HG02973 (cell line): ENCODE data around the gene ZNF618.

Experiments used
- ATAC-seq: cut with Tn5 transposase; IDR thresholded peaks from one replicate; pipeline ENCODE4 v1.9.1; 2021; ENCODE audit warnings: moderate library complexity; ENCODE audit not compliant: unreplicated experiment

Gene ZNF618

DNA sequence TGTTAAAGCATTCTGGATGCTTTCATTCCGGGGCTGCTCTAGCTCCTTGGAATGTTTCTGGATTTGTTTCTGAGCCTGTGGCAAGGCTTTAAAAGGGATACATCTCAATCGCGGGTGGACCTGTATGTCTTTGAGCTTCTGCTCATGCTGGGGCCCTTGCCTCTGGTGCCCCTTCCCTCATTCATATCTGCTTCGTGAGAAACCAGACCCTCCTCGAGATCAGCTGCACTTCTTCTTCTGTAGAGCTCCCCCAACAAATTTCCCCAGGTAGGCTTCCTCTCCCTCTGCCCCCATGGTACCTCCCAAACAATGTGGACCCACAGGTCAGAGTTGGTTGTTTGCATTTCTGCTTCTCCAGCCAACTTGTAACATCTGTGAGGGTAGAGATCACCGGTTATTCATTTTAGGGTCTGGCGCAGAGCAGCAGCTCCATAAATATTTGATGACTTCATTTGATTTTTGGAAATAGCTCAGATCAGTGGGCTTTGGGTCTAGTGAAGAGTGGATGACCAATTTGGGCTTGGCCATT is 6.6 kb downstream of the ZNF618 start:
- no peak for ATAC-seq

GRCh38 chr9:113885183-113886025 is 9.3 kb downstream of the ZNF618 start:
- ATAC-seq: no peak

DNA sequence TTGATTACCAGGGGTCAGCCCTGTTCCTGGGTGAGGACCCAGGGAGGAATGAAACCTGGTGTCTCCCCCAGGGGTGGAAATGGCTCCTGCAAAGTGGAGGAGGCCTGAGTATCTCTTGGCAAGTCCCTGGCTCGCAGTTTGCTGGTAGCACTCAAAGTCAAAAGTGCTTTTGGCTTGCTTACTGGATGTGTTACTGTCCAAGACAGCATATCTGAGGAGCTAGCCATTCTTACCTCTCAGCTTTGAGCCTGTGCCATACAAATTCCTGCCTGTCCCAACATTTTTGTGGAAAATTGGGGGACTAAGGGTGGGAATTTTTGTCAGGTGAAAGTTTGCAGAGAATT is 9.9 kb downstream of the ZNF618 start:
- ATAC-seq: no peak

- no peak for ATAC-seq
Observed at GRCh38 chr9:113886466-113886865, 10.4 kb downstream of the ZNF618 start.

DNA sequence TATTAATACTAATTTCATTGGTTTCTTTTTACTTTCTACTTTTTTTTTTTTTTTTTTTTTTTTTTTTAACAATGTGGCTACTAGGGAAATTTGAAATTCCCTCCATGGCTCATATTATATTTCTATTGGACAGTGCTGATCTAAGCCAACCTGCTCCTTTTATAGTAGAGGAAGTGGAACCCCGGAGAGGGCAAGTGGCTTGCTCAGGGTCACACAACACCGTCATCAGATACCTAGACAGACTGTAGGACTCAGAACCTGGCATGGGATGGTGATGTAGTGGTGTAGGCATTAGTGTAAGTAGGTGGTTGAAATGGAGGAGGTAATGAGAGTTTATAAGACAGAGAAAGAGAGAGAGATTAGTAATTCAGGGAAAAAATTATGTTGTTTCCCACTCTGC is 10.8 kb downstream of the ZNF618 start:
- no peak for ATAC-seq

- no peak for ATAC-seq
Observed at GRCh38 chr9:113887436-113887835, 11.3 kb downstream of the ZNF618 start.

DNA sequence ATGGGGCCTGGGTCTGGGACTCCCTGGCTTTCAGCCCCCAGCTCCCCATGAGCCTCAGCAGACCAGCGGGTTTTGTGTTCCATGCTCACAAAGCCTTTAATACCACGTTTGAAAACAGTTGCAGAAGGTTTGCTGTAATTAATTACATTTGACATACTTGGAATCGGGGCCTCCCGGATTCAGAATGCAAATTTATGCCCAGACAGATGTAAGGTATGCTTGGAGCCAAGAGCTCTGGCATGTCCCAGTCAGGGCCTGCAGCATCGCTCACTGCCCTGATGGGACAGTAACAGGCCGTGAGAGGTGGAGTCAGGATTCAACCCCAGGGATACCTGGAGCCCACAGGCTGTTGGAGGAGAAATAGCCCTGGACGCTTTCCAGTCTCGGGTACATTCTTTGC is 12.2 kb downstream of the ZNF618 start:
- ATAC-seq: no peak

- ATAC-seq: no peak
Observed at GRCh38 chr9:113888976-113889375, 12.9 kb downstream of the ZNF618 start.

- no peak for ATAC-seq
Observed at GRCh38 chr9:113890704-113891103, 14.6 kb downstream of the ZNF618 start.

GRCh38 chr9:113892861-113893491 is 16.9 kb downstream of the ZNF618 start:
- no peak for ATAC-seq

GRCh38 chr9:113894166-113894565 is 18.1 kb downstream of the ZNF618 start:
- no peak for ATAC-seq

GRCh38 chr9:113895526-113895925 is 19.4 kb downstream of the ZNF618 start:
- ATAC-seq: no peak

DNA sequence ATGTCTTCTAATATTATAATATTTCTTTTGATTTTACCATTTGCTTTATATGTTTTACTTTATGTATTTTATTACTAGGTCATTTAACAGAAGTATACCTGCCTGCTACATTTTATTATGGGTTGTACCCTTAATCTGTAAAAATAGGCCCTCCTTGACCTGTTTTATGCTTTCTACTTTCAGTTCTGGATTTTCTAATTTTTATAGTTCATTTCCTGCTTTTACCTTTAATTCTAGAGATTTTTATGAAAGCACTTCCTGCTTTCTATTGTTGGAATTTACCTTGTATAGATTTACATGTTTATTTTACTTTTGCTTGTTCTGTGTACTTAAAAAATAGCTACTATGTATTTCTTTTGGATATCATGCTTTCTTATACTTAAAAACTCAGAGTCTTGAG is 20.6 kb downstream of the ZNF618 start:
- no peak for ATAC-seq

GRCh38 chr9:113898151-113898550 is 22.0 kb downstream of the ZNF618 start:
- no peak for ATAC-seq

- no peak for ATAC-seq
Observed at GRCh38 chr9:113898596-113898995, 22.5 kb downstream of the ZNF618 start.

DNA sequence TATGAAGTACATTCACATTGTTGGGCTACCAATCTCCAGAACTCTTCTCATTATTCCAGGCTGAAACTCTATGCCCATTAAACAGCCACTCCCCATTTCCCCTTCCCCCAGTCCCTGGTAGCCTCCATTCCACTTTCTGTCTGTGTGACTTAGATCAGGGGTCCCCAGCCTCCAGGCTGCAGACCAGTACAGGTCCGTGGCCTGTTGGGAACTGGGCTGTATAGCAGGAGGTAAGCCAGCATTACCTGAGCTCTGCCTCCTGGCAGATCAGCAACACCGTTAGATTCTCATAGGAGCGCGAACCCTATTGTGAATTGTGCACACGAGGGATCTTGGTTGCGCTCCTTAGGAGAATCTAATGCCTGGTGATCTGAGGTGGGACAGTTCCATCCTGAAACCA is 23.1 kb downstream of the ZNF618 start:
- ATAC-seq: no peak

GRCh38 chr9:113901221-113901688 is 25.1 kb downstream of the ZNF618 start:
- no peak for ATAC-seq

DNA sequence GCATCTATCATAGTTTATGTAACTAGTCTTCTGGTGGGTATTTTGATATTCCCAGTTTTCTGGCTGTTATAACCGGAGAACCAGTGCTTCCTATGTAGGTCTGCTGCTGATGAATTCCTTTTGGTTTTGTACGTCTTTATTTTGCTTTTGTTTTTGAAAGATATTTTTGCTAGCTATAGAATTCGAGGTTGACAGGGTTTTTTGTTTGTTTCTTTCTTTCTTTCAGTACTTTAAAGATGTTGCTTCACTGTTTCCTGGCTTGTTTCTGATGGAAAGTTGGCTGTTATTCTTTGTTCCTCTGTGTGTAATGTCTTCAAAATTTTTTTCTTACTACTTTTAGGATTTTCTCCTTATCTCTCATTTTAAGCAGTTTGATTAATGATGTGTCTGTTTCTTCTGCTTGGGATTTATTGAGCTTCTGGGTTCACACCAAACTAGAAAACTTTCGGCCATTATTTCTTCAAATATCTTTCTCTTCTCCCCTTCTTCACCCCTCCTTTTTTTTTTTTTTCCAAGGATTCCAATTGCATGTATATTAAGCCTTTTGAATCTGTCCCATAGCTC is 27.5 kb downstream of the ZNF618 start:
- ATAC-seq: no peak

GRCh38 chr9:113906411-113907110 is 30.5 kb downstream of the ZNF618 start:
- ATAC-seq: no peak

- no peak for ATAC-seq
Observed at GRCh38 chr9:113907282-113907681, 31.2 kb downstream of the ZNF618 start.

DNA sequence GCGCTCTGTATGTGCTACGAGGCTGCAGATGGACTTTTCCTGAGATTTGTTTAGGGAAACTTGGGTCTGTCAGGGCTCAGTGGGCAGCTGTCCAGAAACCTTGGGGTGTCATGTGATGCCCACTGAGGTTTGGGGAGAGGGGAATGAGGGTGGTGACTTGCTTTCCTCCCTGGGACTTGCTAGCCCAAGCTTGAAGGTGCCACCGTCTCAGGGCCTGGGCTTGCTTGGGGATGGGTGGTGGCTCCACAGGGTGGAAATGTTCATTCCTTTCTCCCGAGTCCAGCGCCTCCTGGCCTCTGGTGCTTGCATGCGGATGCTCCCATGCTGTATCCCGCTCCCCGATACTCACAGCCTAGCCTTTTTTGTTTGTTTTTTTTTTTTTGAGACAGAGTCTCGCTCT is 33.3 kb downstream of the ZNF618 start:
- ATAC-seq: no peak
